B cell (primary cell): ENCODE measurements around the gene GPT2.

Experiments used
- EZH2 ChIP-seq: IDR thresholded peaks from 2 replicates; pipeline ENCODE4 v1.6.1; 2012; ENCODE audit warnings: borderline replicate concordance, low read depth, mild to moderate bottlenecking, moderate library complexity, low read length; ENCODE audit not compliant: insufficient read depth, poor library complexity, severe bottlenecking
- TF ChIP-seq, protein P1 (sequence below): fragments of 200-600 bp; IDR thresholded peaks from one replicate; pipeline ENCODE4 v1.8.0; 2022; ENCODE audit warnings: antibody characterized with exemption, mild to moderate bottlenecking

DNA sequence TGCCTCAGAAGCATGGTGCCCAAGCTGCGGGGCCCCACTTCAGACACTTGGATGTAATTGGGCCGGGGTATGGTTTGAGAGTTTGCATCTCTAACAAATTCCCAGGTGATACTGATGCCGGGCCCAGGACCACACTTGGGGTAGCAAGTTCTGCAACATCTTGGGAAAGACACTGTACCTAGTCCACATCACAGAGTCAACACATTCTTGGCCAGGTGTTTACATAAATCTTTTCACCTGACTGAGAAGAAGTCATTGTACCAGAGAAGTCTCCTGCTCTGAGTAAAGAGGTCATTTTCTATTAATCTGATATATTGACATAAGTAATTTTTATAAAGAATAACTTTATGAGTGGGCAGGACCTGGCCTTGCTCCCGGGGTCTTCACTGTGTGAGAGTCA, 27.5 kb downstream of the GPT2 start:
- TF ChIP-seq, protein P1, sequence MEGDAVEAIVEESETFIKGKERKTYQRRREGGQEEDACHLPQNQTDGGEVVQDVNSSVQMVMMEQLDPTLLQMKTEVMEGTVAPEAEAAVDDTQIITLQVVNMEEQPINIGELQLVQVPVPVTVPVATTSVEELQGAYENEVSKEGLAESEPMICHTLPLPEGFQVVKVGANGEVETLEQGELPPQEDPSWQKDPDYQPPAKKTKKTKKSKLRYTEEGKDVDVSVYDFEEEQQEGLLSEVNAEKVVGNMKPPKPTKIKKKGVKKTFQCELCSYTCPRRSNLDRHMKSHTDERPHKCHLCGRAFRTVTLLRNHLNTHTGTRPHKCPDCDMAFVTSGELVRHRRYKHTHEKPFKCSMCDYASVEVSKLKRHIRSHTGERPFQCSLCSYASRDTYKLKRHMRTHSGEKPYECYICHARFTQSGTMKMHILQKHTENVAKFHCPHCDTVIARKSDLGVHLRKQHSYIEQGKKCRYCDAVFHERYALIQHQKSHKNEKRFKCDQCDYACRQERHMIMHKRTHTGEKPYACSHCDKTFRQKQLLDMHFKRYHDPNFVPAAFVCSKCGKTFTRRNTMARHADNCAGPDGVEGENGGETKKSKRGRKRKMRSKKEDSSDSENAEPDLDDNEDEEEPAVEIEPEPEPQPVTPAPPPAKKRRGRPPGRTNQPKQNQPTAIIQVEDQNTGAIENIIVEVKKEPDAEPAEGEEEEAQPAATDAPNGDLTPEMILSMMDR: no peak
- TF ChIP-seq EZH2: no peak
